GM12801 (cell line): ENCODE data around the gene IL10RB.

ENCODE experiments used
- TF ChIP-seq, protein P1 (sequence below): IDR thresholded peaks from one replicate; pipeline ENCODE4 v1.5.1; 2011; ENCODE audit warnings: control low read depth; ENCODE audit not compliant: insufficient read length; ENCODE audit errors: extremely low read depth

Gene IL10RB

DNA sequence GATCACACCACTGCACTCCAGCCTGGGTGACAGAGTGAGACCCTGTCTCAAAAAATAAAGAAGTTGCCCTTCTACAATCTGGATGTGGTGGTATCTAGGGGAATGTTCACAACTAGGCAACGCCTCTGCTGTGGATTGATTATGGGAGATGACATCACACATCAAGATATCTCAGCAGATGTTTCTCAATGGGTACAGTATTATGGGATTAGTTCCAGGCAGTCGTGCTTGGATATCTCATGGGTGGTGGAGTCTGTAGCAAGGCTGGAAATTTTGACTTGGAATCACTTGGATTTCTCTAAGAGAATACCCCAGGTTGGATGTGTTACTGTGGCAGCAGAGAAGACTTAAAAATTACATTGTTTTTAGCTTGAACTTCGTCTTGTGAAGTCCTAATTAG, 28.7 kb upstream of the IL10RB start:
- TF ChIP-seq, protein P1, sequence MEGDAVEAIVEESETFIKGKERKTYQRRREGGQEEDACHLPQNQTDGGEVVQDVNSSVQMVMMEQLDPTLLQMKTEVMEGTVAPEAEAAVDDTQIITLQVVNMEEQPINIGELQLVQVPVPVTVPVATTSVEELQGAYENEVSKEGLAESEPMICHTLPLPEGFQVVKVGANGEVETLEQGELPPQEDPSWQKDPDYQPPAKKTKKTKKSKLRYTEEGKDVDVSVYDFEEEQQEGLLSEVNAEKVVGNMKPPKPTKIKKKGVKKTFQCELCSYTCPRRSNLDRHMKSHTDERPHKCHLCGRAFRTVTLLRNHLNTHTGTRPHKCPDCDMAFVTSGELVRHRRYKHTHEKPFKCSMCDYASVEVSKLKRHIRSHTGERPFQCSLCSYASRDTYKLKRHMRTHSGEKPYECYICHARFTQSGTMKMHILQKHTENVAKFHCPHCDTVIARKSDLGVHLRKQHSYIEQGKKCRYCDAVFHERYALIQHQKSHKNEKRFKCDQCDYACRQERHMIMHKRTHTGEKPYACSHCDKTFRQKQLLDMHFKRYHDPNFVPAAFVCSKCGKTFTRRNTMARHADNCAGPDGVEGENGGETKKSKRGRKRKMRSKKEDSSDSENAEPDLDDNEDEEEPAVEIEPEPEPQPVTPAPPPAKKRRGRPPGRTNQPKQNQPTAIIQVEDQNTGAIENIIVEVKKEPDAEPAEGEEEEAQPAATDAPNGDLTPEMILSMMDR = no peak

DNA sequence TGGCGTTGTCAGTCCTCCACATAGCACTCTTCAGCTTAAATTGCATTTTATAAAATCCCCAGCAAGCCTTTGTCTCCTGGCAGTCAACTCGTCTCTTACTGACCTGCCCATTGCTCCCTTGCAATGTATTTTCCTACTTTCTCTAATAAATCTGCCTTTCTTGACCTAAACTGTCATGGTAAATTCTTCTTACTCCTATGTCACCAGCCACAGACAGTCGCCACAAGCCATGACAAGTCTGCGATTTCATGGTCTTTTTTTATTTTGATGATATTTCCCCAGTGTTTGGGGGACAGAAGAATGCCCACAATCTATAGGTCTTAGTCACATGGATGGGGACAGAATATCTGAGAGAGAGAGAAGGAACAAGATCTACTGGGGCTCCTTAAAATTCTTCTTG, 28.0 kb upstream of the IL10RB start:
- TF ChIP-seq, protein P1 = no peak

DNA sequence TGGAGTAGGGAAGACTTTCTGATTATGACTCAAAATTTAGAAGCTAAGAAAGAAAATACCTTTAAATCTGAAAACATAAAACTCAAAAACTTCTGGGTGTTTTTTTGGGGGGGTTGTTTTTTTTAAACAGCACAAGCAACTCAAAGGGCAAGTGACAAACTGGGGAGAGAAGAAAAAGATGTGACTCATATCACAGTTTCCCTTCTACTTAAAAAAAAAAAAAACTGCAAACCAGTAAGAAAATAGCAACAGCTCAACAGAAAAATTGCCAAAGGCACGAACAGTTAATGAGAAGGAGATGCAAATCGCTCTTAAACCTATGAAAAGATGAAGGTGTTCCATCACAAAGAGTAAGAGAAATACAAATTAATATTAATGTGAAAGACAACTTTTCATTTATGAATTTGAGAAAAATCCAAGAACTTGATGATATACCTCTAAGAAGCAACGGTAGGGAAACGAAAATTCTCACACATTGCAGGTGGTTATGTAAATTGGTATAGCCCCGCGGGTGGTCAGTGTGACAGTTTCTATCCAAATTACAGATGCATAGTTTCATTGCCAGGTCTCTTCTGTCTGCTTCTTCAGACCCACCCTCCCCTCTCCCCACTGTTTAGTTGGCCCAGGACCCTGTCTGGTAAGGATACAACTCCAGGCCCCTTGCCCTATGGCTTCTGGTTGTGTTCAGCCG, 27.5 kb upstream of the IL10RB start:
- TF ChIP-seq, protein P1 = no peak

DNA sequence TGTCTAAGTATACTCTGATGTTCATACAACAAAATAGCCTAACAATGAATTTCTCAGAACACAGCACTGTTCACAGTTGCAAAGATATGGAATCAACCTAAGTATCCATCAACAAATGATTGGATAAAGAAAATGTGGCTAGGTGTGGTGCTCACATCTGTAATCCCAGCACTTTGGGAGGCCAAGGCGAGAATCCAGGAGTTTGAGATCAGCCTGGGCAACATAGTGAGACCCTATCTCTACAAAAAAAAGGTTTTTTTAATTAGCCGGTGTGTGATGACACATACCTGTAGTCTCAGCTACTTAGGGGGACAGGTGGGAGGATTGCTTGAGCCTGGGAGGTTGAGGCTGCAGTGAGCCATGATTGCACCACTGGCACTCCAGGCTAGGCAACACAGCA, 25.8 kb upstream of the IL10RB start:
- TF ChIP-seq, protein P1 = no peak

DNA sequence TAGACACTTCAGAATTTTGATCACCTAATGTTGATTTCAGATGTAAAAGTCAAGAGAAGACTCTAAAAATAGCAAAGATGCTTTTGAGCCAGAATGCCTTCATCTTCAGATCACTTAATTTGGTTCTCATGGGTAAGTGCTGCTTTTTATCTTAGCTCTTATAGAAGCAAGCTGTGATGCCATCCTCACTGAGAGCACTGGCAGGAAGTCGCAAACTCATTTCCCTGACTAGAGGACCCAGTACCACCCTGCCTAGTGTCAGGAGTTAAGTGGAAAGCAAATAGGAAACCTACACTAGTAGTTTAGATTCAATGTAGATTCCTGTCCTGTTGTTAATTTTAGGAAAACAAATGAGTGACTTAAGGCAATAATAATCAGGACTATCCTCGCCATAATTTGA, 24.3 kb upstream of the IL10RB start:
- TF ChIP-seq, protein P1 = no peak

DNA sequence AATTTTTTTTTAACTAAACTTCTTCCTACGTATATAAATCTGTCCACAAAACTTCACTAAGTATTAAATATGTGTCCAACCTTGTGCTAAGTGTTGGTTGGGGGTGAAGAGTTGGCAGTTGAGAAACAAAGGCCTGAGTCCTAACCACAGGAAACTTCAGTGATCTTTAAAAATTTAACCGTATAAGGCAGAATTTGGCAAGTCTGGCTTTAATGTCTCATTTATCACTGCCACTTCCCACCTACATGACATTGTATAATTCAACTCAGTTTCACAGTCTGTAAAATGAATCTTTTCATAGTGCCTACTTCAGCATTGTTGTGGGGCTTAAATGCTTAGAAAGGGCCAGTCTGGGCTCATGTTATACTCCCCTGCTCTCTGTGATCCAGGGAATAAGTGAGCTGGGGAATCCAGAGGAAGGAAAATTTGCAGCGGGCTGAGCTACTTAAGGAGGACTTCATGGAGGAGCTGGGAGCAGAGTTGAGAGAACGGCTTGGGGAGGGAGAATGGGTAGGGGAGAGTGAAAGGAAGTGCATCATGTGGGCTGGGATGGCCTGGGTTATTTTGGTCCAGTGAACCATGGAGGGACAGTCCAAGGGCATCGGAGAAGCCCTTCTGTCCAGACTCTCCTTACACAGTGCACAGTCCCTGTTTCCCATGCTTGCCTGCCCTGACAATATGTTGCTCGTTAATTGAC, 21.9 kb upstream of the IL10RB start:
- TF ChIP-seq, protein P1 = no peak

DNA sequence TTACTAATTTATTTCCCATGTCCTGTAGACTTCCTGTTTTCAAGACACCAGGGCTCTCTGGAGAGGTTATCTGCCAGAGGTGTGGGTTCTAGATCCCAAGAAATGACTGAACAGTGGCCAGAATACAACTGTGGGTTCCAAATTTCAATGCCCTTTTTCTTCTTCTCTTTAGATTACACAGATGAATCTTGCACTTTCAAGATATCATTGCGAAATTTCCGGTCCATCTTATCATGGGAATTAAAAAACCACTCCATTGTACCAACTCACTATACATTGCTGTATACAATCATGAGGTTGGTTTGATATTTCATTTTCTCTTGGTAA, 21.4 kb upstream of the IL10RB start:
- TF ChIP-seq, protein P1 = no peak
